Neural cell (in vitro differentiated cells): ENCODE data around the gene COMT. TPM values are rescaled to one million over a fixed set of nuclear protein-coding genes. Genes with fewer than 3 reads are reported as not detected.

Source experiments
- H2AFZ ChIP-seq: fragments of 200-600, 300-800 bp; sonication (generic), shearing (Covaris generic); 2 replicates; pipeline ENCODE4 v1.6.0; 2014; ENCODE audit warnings: low read depth, mild to moderate bottlenecking, antibody characterized with exemption, low read length, moderate library complexity
- H3F3A ChIP-seq: fragments of 200-600 bp; shearing (Covaris generic); 2 replicates; pipeline ENCODE4 v1.6.1; 2016; ENCODE audit warnings: mild to moderate bottlenecking, moderate library complexity, mixed read lengths, antibody characterized with exemption, low read length; ENCODE audit not compliant: insufficient read depth, poor library complexity, severe bottlenecking
- H3K27ac ChIP-seq: fragments of 200-600, 300-800 bp; sonication (generic), shearing (Covaris generic); 2 replicates; pipeline ENCODE4 v1.5.1; 2014; ENCODE audit warnings: mild to moderate bottlenecking, low read length, moderate library complexity
- H3K27me3 ChIP-seq: fragments of 300-800, 200-600 bp; sonication (generic), shearing (Covaris generic); 2 replicates; pipeline ENCODE4 v1.6.0; 2014; ENCODE audit warnings: mild to moderate bottlenecking, low read depth, low read length, moderate library complexity; ENCODE audit not compliant: insufficient read depth
- H3K36me3 ChIP-seq: fragments of 300-800, 200-600 bp; sonication (generic), shearing (Covaris generic); 2 replicates; pipeline ENCODE4 v1.5.1; 2014; ENCODE audit warnings: mild to moderate bottlenecking, antibody characterized with exemption, low read length, moderate library complexity; ENCODE audit not compliant: insufficient read depth
- H3K4me2 ChIP-seq: fragments of 300-800, 200-600 bp; sonication (generic), shearing (Covaris generic); 2 replicates; pipeline ENCODE4 v1.6.0; 2014; ENCODE audit warnings: mild to moderate bottlenecking, low read length
- H3K4me3 ChIP-seq: fragments of 300-800, 200-600 bp; sonication (generic), shearing (Covaris generic); 2 replicates; pipeline ENCODE4 v1.5.1; 2014; ENCODE audit warnings: mild to moderate bottlenecking, low read length, moderate library complexity
- H3K79me2 ChIP-seq: fragments of 200-600 bp; shearing (Covaris generic); replicated peaks from 2 replicates; pipeline ENCODE4 v1.6.0; 2014; ENCODE audit warnings: mild to moderate bottlenecking, low read length, moderate library complexity; ENCODE audit not compliant: insufficient read depth
- H3K9ac ChIP-seq: fragments of 300-800, 200-600 bp; sonication (generic), shearing (Covaris generic); 2 replicates; pipeline ENCODE4 v1.6.1; 2016; ENCODE audit warnings: mild to moderate bottlenecking, low read length, mixed read lengths
- H3K9me2 ChIP-seq: fragments of 200-600 bp; shearing (Covaris generic); 2 replicates; pipeline ENCODE4 v1.6.1; 2016; ENCODE audit warnings: mild to moderate bottlenecking, low read length, mixed read lengths; ENCODE audit not compliant: insufficient read depth
- H3K9me3 ChIP-seq: fragments of 200-600, 300-800 bp; sonication (generic), shearing (Covaris generic); 2 replicates; pipeline ENCODE4 v1.6.1; 2016; ENCODE audit warnings: mild to moderate bottlenecking, mixed run types, low read length, moderate library complexity, mixed read lengths
- H4K20me1 ChIP-seq: fragments of 200-600 bp; shearing (Covaris generic); 2 replicates; pipeline ENCODE4 v1.6.1; 2016; ENCODE audit warnings: mild to moderate bottlenecking, mixed run types; ENCODE audit not compliant: insufficient read depth
- EP300 ChIP-seq: fragments of 450-650 bp; conservative IDR thresholded peaks from 2 replicates; pipeline ENCODE4 v1.6.1; 2014; ENCODE audit warnings: antibody characterized with exemption, mild to moderate bottlenecking, moderate library complexity; ENCODE audit not compliant: poor library complexity, severe bottlenecking
- EZH2 ChIP-seq: fragments of 200-600, 300-800 bp; shearing (Covaris generic), sonication (generic); IDR thresholded peaks from 2 replicates; pipeline ENCODE4 v1.6.1; 2014; ENCODE audit warnings: antibody characterized with exemption, low read length, borderline replicate concordance, mild to moderate bottlenecking; ENCODE audit not compliant: insufficient read depth, poor library complexity, severe bottlenecking
- MXI1 ChIP-seq: fragments of 450-650 bp; conservative IDR thresholded peaks from 2 replicates; pipeline ENCODE4 v1.6.1; 2014; ENCODE audit warnings: antibody characterized with exemption, mild to moderate bottlenecking; ENCODE audit not compliant: poor library complexity, severe bottlenecking
- POLR2AphosphoS5 ChIP-seq: IDR thresholded peaks from 2 replicates; pipeline ENCODE4 v1.6.1; 2012
- RAD21 ChIP-seq: fragments of 450-650 bp; conservative IDR thresholded peaks from 2 replicates; pipeline ENCODE4 v1.6.1; 2014; ENCODE audit warnings: antibody characterized with exemption, mild to moderate bottlenecking, moderate library complexity
- REST ChIP-seq: IDR thresholded peaks from 2 replicates; pipeline ENCODE4 v1.6.1; 2012; ENCODE audit warnings: borderline replicate concordance
- SMC3 ChIP-seq: fragments of 450-650 bp; conservative IDR thresholded peaks from 2 replicates; pipeline ENCODE4 v1.6.1; 2014; ENCODE audit warnings: antibody characterized with exemption, mild to moderate bottlenecking, moderate library complexity; ENCODE audit not compliant: poor library complexity
- TAF1 ChIP-seq: IDR thresholded peaks from 2 replicates; pipeline ENCODE4 v1.6.1; 2012; ENCODE audit warnings: low read depth
- polyA plus RNA-seq: library from polyadenylated mRNA; depleted of rRNA; stranded (reverse); fragments of >200 nt; gene quantifications from 2 replicates; pipeline ENCODE4 v1.2.3, GENCODE V29; 2014
- TF ChIP-seq, protein P1 (sequence below): fragments of 450-650 bp; IDR thresholded peaks from 2 replicates; pipeline ENCODE4 v1.5.1; 2014; ENCODE audit warnings: antibody characterized with exemption, mild to moderate bottlenecking, moderate library complexity; ENCODE audit not compliant: poor library complexity, severe bottlenecking

COMT gene
- polyA plus RNA-seq, 1 donor from 2014 or later: 14.2 TPM

GRCh38 chr22:20009582-20010306, 68.2 kb downstream of the COMT start:
- H3F3A ChIP-seq: no peaks in the 10 kb centered on the region
- no peaks in the 10 kb centered on the region for H3K36me3 ChIP-seq
- no peak overlapping the region for H2AFZ ChIP-seq
- peaks cover 6% of the 10 kb centered on the region for H3K9me3 ChIP-seq
- no peak overlapping the region for H3K4me2 ChIP-seq
- no peak overlapping the region for H3K27ac ChIP-seq
- H4K20me1 ChIP-seq: no peaks in the 10 kb centered on the region
- H3K79me2 ChIP-seq: no peaks in the 10 kb centered on the region
- TF ChIP-seq TAF1 (no peak), SMC3 (no peak), RAD21 (no peak)
- H3K27me3 ChIP-seq: no peaks in the 10 kb centered on the region
- no peak overlapping the region for H3K4me3 ChIP-seq
- no peaks in the 10 kb centered on the region for H3K9me2 ChIP-seq
- H3K9ac ChIP-seq: no peak overlapping the region

- Histone ChIP-seq H4K20me1 (no peaks in the 10 kb centered on the region), H2AFZ (no peak overlapping the region), H3K4me2 (no peak overlapping the region), H3K9ac (no peak overlapping the region), H3K27ac (no peak overlapping the region), H3K36me3 (no peaks in the 10 kb centered on the region), H3K9me2 (no peaks in the 10 kb centered on the region), H3K79me2 (no peaks in the 10 kb centered on the region), H3K9me3 (no peaks in the 10 kb centered on the region), H3F3A (no peaks in the 10 kb centered on the region), H3K4me3 (no peak overlapping the region), H3K27me3 (no peaks in the 10 kb centered on the region)
- TF ChIP-seq SMC3: no peak
Observed at GRCh38 chr22:20010307-20011122, 68.9 kb downstream of the COMT start.

DNA sequence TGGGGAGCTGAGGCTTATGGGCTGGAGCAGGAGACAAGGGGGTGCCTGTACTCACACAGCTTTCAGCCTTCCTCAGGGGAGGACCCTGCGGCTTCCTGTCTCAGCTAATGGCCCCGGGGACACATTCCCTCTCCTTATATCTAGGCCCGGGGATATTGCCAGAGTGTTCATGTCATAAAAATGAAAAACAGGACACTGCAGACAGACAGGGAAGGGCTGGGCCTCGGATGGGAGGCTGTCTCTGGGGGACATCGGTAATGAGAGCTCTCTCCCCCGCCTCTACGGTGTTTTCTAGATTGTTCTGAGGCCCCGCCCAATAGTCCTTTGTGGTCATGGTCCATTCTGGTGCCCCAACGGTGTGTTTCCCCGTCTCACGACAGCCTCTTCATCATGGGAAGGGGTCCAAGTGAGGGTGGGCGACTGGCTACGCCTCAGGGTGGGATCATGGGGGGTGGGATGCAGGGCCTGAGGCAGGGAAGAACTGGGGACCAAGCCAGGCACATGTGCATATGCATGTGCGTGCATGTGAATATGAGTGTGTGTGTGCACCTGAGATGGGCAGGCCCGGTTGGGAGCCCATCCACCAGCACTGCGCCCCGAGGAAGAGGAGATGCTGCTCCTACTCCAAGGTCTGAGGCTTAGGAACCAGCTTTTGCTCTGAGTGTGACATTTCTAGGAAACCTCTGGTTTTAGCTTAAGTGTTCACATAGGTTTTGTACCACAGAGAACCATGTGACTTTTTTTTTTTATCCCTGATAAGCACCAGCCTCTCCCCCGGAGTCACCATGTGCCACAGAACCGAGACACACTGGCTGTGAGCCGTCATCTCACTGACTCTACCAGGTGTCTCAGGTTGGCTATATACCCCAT, 69.8 kb downstream of the COMT start:
- H3K9me3 ChIP-seq: no peaks in the 10 kb centered on the region
- H3F3A ChIP-seq: no peaks in the 10 kb centered on the region
- no peaks in the 10 kb centered on the region for H3K36me3 ChIP-seq
- H3K79me2 ChIP-seq: no peaks in the 10 kb centered on the region
- H2AFZ ChIP-seq: no peak overlapping the region
- no peaks in the 10 kb centered on the region for H4K20me1 ChIP-seq
- TF ChIP-seq REST: no peak
- TF ChIP-seq, protein P1, sequence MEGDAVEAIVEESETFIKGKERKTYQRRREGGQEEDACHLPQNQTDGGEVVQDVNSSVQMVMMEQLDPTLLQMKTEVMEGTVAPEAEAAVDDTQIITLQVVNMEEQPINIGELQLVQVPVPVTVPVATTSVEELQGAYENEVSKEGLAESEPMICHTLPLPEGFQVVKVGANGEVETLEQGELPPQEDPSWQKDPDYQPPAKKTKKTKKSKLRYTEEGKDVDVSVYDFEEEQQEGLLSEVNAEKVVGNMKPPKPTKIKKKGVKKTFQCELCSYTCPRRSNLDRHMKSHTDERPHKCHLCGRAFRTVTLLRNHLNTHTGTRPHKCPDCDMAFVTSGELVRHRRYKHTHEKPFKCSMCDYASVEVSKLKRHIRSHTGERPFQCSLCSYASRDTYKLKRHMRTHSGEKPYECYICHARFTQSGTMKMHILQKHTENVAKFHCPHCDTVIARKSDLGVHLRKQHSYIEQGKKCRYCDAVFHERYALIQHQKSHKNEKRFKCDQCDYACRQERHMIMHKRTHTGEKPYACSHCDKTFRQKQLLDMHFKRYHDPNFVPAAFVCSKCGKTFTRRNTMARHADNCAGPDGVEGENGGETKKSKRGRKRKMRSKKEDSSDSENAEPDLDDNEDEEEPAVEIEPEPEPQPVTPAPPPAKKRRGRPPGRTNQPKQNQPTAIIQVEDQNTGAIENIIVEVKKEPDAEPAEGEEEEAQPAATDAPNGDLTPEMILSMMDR: no peak
- no peak for TF ChIP-seq EP300
- no peak for TF ChIP-seq SMC3
- TF ChIP-seq RAD21: no peak
- no peak for TF ChIP-seq MXI1
- TF ChIP-seq TAF1: no peak
- no peak for TF ChIP-seq POLR2AphosphoS5
- no peak for TF ChIP-seq EZH2
- H3K9ac ChIP-seq: no peak overlapping the region
- H3K4me3 ChIP-seq: no peak overlapping the region
- no peak overlapping the region for H3K27ac ChIP-seq
- H3K4me2 ChIP-seq: no peak overlapping the region
- no peaks in the 10 kb centered on the region for H3K9me2 ChIP-seq
- peaks cover 2% of the 10 kb centered on the region for H3K27me3 ChIP-seq
